Brain microvascular endothelial cell (primary cell): Measurements from ENCODE around the gene TNFRSF1A.

Experiments used
- DNase-seq: peaks from one replicate; pipeline ENCODE4 v3.0.0-alpha.2; 2020
- H3K27ac ChIP-seq: fragments of 250-450 bp; sonication (Bioruptor Pico); 2 replicates; pipeline ENCODE4 v1.5.1; 2020; ENCODE audit warnings: mild to moderate bottlenecking, moderate library complexity
- H3K27me3 ChIP-seq: fragments of 250-450 bp; sonication (Bioruptor Pico); replicated peaks from 2 replicates; pipeline ENCODE4 v1.5.1; 2020; ENCODE audit warnings: mild to moderate bottlenecking
- H3K36me3 ChIP-seq: fragments of 250-450 bp; sonication (Bioruptor Pico); replicated peaks from 2 replicates; pipeline ENCODE4 v1.5.1; 2020; ENCODE audit warnings: mild to moderate bottlenecking
- H3K4me3 ChIP-seq: 2 replicates; pipeline ENCODE4 v1.5.1; 2011; ENCODE audit warnings: low read depth, mild to moderate bottlenecking, control low read depth, low read length, moderate library complexity
- CTCF ChIP-seq: IDR thresholded peaks from 2 replicates; pipeline ENCODE4 v1.5.1; 2011; ENCODE audit warnings: low read depth, mild to moderate bottlenecking, moderate library complexity, low read length, control low read depth, inconsistent platforms; ENCODE audit errors: missing control alignments
- in situ Hi-C: cut with HindIII; loops from 2 replicates; pipeline ENCODE4 v1.10.0; 2017; ENCODE audit warnings: low sequenced_read_pairs, low pct_ligation_motif_present

TNFRSF1A gene

GRCh38 chr12:6321905-6322304 is 20.0 kb downstream of the TNFRSF1A start:
- no peak for DNase-seq
- Histone ChIP-seq H3K4me3 (no peak overlapping the region), H3K27ac (no peak overlapping the region), H3K36me3 (peaks cover 5% of the 10 kb centered on the region), H3K27me3 (no peaks in the 10 kb centered on the region)
- in situ Hi-C loops, result no loop called here
- no peak for TF ChIP-seq CTCF

- no peak for DNase-seq
- Histone ChIP-seq H3K27me3 (no peaks in the 10 kb centered on the region), H3K4me3 (no peak overlapping the region), H3K27ac (no peak overlapping the region), H3K36me3 (no peaks in the 10 kb centered on the region)
- in situ Hi-C loops, result no loop called here
- no peak for TF ChIP-seq CTCF
Measured at GRCh38 chr12:6319446-6319845, 22.4 kb downstream of the TNFRSF1A start.

- H3K4me3 ChIP-seq, result no peak overlapping the region
- DNase-seq, result no peak
- no peaks in the 10 kb centered on the region for H3K36me3 ChIP-seq
- H3K27me3 ChIP-seq, result no peaks in the 10 kb centered on the region
- no peak overlapping the region for H3K27ac ChIP-seq
- in situ Hi-C loops, result no loop called here
- TF ChIP-seq CTCF, result no peak
Measured at GRCh38 chr12:6318440-6318879, 23.4 kb downstream of the TNFRSF1A start.

- no peaks in the 10 kb centered on the region for H3K36me3 ChIP-seq
- TF ChIP-seq CTCF, result no peak
- in situ Hi-C loops, result no loop called here
- DNase-seq, result no peak
- no peak overlapping the region for H3K4me3 ChIP-seq
- H3K27ac ChIP-seq, result no peak overlapping the region
- no peaks in the 10 kb centered on the region for H3K27me3 ChIP-seq
Measured at GRCh38 chr12:6317693-6318439, 24.0 kb downstream of the TNFRSF1A start.

GRCh38 chr12:6316921-6317692 is 24.8 kb downstream of the TNFRSF1A start:
- DNase-seq, result no peak
- no peaks in the 10 kb centered on the region for H3K27me3 ChIP-seq
- in situ Hi-C loops, result no loop called here
- H3K4me3 ChIP-seq, result no peak overlapping the region
- TF ChIP-seq CTCF, result no peak
- no peak overlapping the region for H3K27ac ChIP-seq
- no peaks in the 10 kb centered on the region for H3K36me3 ChIP-seq
